HCT116 (cell line): Measurements from ENCODE around the gene SMARCAD1. TPM values are rescaled to one million over a fixed set of nuclear protein-coding genes. Genes with fewer than 3 reads are reported as not detected.

Experiments used
- ATAC-seq: fragments of 200-7000 bp; cut with Tn5 transposase; 2 replicates; pipeline ENCODE4 v1.9.1; 2020; ENCODE audit warnings: mild to moderate bottlenecking, moderate library complexity
- BruUV-seq: library from RNA; stranded (reverse); fragments of 400-500 nt; replicated peaks from 2 replicates; lab custom pipeline; 2021; lab: Mats Ljungman, UMichigan
- CTCF ChIA-PET: fragments of 300-600 bp; sonication (Branson Sonifier 250); formaldehyde crosslinking; loops from one replicate; lab custom pipeline; 2021; ENCODE audit warnings: antibody characterized with exemption; lab: Charles Lee
- POLR2A ChIA-PET: fragments of 300-600, 350-600 bp; sonication (Branson Sonifier 250); formaldehyde crosslinking; loops from one replicate; lab custom pipeline; 2021; ENCODE audit warnings: antibody characterized with exemption; lab: Charles Lee
- RAD21 ChIA-PET, 2 experiments: fragments of 300-600 bp; sonication (Branson Sonifier 250); formaldehyde crosslinking; loops; one replicate each; lab custom pipeline; 2023; ENCODE audit warnings: low total read pairs in 2 of 2; ENCODE audit not compliant: uncharacterized antibody in 2 of 2, unreplicated experiment in 2 of 2, low non-redundant PET in 1 of 2; lab: Charles Lee
- DNase-seq: peaks from one replicate; pipeline ENCODE4 v3.0.0-alpha.2; 2010; ENCODE audit warnings: low read depth, low spot score
- H2AFZ ChIP-seq: fragments of 200-600 bp; shearing (Covaris generic), sonication (generic); 2 replicates; pipeline ENCODE4 v1.6.1; 2017; ENCODE audit warnings: low read depth, mixed run types, mixed read lengths, antibody characterized with exemption, low read length; ENCODE audit not compliant: poor library complexity, severe bottlenecking
- H3K27ac ChIP-seq: 2 replicates; pipeline ENCODE4 v1.5.1; 2012; ENCODE audit warnings: low read depth, low read length
- H3K27me3 ChIP-seq: fragments of 200-600 bp; sonication (generic); 2 replicates; pipeline ENCODE4 v1.6.1; 2016; ENCODE audit warnings: mixed run types, low read length, mixed read lengths; ENCODE audit not compliant: insufficient read depth
- H3K36me3 ChIP-seq, 2 experiments: fragments of 200-500 bp in 1 of 2; fragments of 200-600 bp in 1 of 2; sonication (Bioruptor generic) in 1 of 2; sonication (generic) in 1 of 2; 2 replicates each; pipeline versions ENCODE4 v1.5.1 to v1.6.1; 2014 to 2016; ENCODE audit warnings: low read length in 2 of 2, inconsistent platforms in 1 of 2, mixed read lengths in 1 of 2, mixed run types in 1 of 2; ENCODE audit not compliant: insufficient read depth in 2 of 2, control insufficient read depth in 1 of 2
- H3K4me1 ChIP-seq, 2 experiments: fragments of 200-600 bp in 1 of 2; sonication (generic) in 1 of 2; 2 replicates each; pipeline versions ENCODE4 v1.5.1 to v1.6.1; 2012 to 2017; ENCODE audit warnings: low read length in 2 of 2, inconsistent platforms in 1 of 2, mild to moderate bottlenecking in 1 of 2, mixed read lengths in 1 of 2, mixed run types in 1 of 2, moderate library complexity in 1 of 2; ENCODE audit not compliant: insufficient read depth in 2 of 2, control insufficient read depth in 1 of 2
- H3K4me2 ChIP-seq: fragments of 200-600 bp; sonication (generic); 2 replicates; pipeline ENCODE4 v1.6.1; 2017; ENCODE audit warnings: mixed run types, low read length, mixed read lengths
- H3K4me3 ChIP-seq, 2 experiments: fragments of 200-600 bp in 1 of 2; sonication (generic) in 1 of 2; replicated peaks in 1 of 2; 2 replicates each; pipeline ENCODE4 v1.5.1; 2011 to 2016; ENCODE audit warnings: low read length in 2 of 2, control low read depth in 1 of 2, low read depth in 1 of 2, mild to moderate bottlenecking in 1 of 2, mixed read lengths in 1 of 2, mixed run types in 1 of 2
- H3K79me2 ChIP-seq: fragments of 200-600 bp; sonication (generic); 2 replicates; pipeline ENCODE4 v1.6.1; 2017; ENCODE audit warnings: mild to moderate bottlenecking, mixed run types, low read length, moderate library complexity, mixed read lengths; ENCODE audit not compliant: insufficient read depth
- H3K9ac ChIP-seq: fragments of 200-600 bp; sonication (generic); 2 replicates; pipeline ENCODE4 v1.6.1; 2016; ENCODE audit warnings: low read length, mixed read lengths
- H3K9me2 ChIP-seq: fragments of 200-600 bp; sonication (generic), shearing (Covaris generic); 2 replicates; pipeline ENCODE4 v1.6.1; 2017; ENCODE audit warnings: mixed run types, mild to moderate bottlenecking, moderate library complexity; ENCODE audit not compliant: insufficient read depth
- H3K9me3 ChIP-seq, 2 experiments: fragments of 200-500 bp in 1 of 2; fragments of 200-600 bp in 1 of 2; sonication (Bioruptor generic) in 1 of 2; sonication (generic) in 1 of 2; 2 replicates each; pipeline ENCODE4 v1.6.1; 2014 to 2017; ENCODE audit warnings: low read length in 2 of 2, mixed read lengths in 2 of 2, inconsistent platforms in 1 of 2, low read depth in 1 of 2, mild to moderate bottlenecking in 1 of 2, mixed run types in 1 of 2, moderate library complexity in 1 of 2; ENCODE audit not compliant: control insufficient read depth in 1 of 2, insufficient read depth in 1 of 2
- H4K20me1 ChIP-seq: fragments of 200-600 bp; sonication (generic), shearing (Covaris generic); 2 replicates; pipeline ENCODE4 v1.6.1; 2017; ENCODE audit warnings: mixed run types, mild to moderate bottlenecking, moderate library complexity; ENCODE audit not compliant: insufficient read depth
- CEBPB ChIP-seq: IDR thresholded peaks from 2 replicates; pipeline ENCODE4 v1.6.1; 2012; ENCODE audit warnings: low read depth
- ELF1 ChIP-seq: IDR thresholded peaks from 2 replicates; pipeline ENCODE4 v1.6.1; 2012; ENCODE audit warnings: low read depth, borderline replicate concordance
- EZH2 ChIP-seq: fragments of 200-600 bp; sonication (generic); IDR thresholded peaks from 2 replicates; pipeline ENCODE4 v1.6.1; 2017; ENCODE audit warnings: antibody characterized with exemption, mixed run types
- EZH2phosphoT487 ChIP-seq: fragments of 200-600 bp; IDR thresholded peaks from 2 replicates; pipeline ENCODE4 v1.6.1; 2018; ENCODE audit warnings: antibody characterized with exemption, borderline replicate concordance
- FOSL1 ChIP-seq: IDR thresholded peaks from 2 replicates; pipeline ENCODE4 v1.6.1; 2012; ENCODE audit warnings: low read depth
- JUND ChIP-seq: IDR thresholded peaks from 2 replicates; pipeline ENCODE4 v1.6.1; 2012
- POLR2A ChIP-seq: IDR thresholded peaks from 2 replicates; pipeline ENCODE4 v1.7.0; 2011; ENCODE audit warnings: borderline replicate concordance; ENCODE audit not compliant: insufficient read depth, insufficient read length; ENCODE audit errors: extremely low read depth
- POLR2AphosphoS5 ChIP-seq: IDR thresholded peaks from 2 replicates; pipeline ENCODE4 v1.6.1; 2011; ENCODE audit warnings: mild to moderate bottlenecking, low read depth, low read length, moderate library complexity
- RAD21 ChIP-seq: IDR thresholded peaks from 2 replicates; pipeline ENCODE4 v1.6.1; 2012; ENCODE audit warnings: low read depth, mild to moderate bottlenecking
- SP1 ChIP-seq: IDR thresholded peaks from 2 replicates; pipeline ENCODE4 v1.6.1; 2012; ENCODE audit warnings: low read depth
- YY1 ChIP-seq: IDR thresholded peaks from 2 replicates; pipeline ENCODE4 v1.6.1; 2011; ENCODE audit warnings: low read length, low read depth, moderate library complexity, mild to moderate bottlenecking; ENCODE audit not compliant: insufficient replicate concordance; ENCODE audit errors: extremely low read depth
- ZFX ChIP-seq: fragments of 450-650 bp; IDR thresholded peaks from 2 replicates; pipeline ENCODE4 v1.6.1; 2017
- ZNF274 ChIP-seq: fragments of 200-500 bp; sonication (Bioruptor generic); IDR thresholded peaks from 2 replicates; pipeline ENCODE4 v1.6.1; 2014; ENCODE audit warnings: mild to moderate bottlenecking, low read depth, low read length, inconsistent platforms
- intact Hi-C: fragments of 100-400 bp; cut with micrococcal nuclease; formaldehyde crosslinking; loops from 2 replicates; pipeline ENCODE4 v1.10.0; 2022
- total RNA-seq: library from RNA; stranded (reverse); gene quantifications from one replicate; pipeline ENCODE4 v1.2.1, GENCODE V29; 2021; ENCODE audit not compliant: unreplicated experiment
- TF ChIP-seq, protein P1 (sequence below): IDR thresholded peaks from 2 replicates; pipeline ENCODE4 v1.6.1; 2012
- TF ChIP-seq, protein P2 (sequence below), 3 experiments: fragments of 200-600 bp in 1 of 3; sonication (generic) in 1 of 3; IDR thresholded peaks in 2 of 3; conservative IDR thresholded peaks in 1 of 3; 2 replicates each; pipeline ENCODE4 v1.5.1; 2012 to 2017; ENCODE audit warnings: low read depth in 2 of 3, low read length in 2 of 3, antibody characterized with exemption in 1 of 3, borderline replicate concordance in 1 of 3, control low read depth in 1 of 3, mild to moderate bottlenecking in 1 of 3, mixed read lengths in 1 of 3, mixed run types in 1 of 3, moderate library complexity in 1 of 3; ENCODE audit not compliant: insufficient read depth in 1 of 3
- TF ChIP-seq, protein P3 (sequence below): IDR thresholded peaks from 2 replicates; pipeline ENCODE4 v1.6.1; 2011; ENCODE audit warnings: mild to moderate bottlenecking, low read length, moderate library complexity; ENCODE audit not compliant: insufficient replicate concordance; ENCODE audit errors: extremely low read depth
- TF ChIP-seq, protein P4 (sequence below): IDR thresholded peaks from 2 replicates; pipeline ENCODE4 v1.6.1; 2012

Gene SMARCAD1
- total RNA-seq, 1 experiment from 2014 or later = 33.6 TPM

DNA sequence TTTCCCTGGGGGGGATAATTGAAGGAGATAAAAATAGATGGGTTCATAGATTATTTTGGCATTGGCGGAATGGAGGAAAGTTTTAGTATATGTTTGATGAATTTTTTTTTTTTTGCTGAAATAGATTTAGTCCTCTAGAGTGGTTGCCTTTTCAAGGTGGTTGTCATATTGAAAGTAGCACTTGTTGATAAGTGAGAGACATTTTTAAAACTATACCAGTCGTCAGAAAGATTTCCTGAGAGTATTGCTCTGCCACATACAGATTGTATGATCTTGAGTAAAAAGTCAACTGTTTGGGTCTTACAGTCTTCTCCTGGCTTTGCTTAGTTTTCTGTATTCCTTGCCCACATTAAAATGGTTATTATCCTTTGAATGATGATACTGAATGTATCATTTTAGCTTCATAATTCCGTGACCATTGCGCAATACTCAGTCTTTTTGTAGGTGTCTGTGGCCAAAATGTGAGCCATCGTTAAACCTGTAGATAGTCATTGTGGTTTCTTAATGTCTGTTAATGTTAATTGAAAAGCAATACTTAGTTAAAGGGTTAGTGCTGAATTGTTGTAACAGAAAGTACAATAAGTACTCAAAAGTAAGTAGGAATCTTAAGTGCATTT, 7.1 kb downstream of the SMARCAD1 start:
- no peak for ATAC-seq
- BruUV-seq = no TSS peak
- intact Hi-C loops = no loop called here
- RAD21 ChIA-PET = no interaction called here
- no peak for TF ChIP-seq POLR2A
- TF ChIP-seq CEBPB = 0 out of 2 replicates have a peak, but pooled peaks have one; percentile 14
- no peak for TF ChIP-seq ZFX
- Histone ChIP-seq H4K20me1 (0 out of 2 replicates have a peak, but pooled peaks cover 6% of the 10 kb centered on the region), H3K9me3 (no peaks in the 10 kb centered on the region), H3K27ac (no peak overlapping the region), H3K36me3 (peaks cover 51 to 54% of the 10 kb centered on the region in 2 experiments), H3K4me2 (no peak overlapping the region), H3K9ac (no peak overlapping the region), H3K4me1 (no peaks in the 10 kb centered on the region), H3K4me3 (no peak overlapping the region), H3K79me2 (peaks cover 95% of the 10 kb centered on the region), H3K27me3 (no peaks in the 10 kb centered on the region), H3K9me2 (no peaks in the 10 kb centered on the region), H2AFZ (no peak overlapping the region)
- no peak for DNase-seq
- CTCF ChIA-PET = no interaction called here
- POLR2A ChIA-PET = no interaction called here

DNA sequence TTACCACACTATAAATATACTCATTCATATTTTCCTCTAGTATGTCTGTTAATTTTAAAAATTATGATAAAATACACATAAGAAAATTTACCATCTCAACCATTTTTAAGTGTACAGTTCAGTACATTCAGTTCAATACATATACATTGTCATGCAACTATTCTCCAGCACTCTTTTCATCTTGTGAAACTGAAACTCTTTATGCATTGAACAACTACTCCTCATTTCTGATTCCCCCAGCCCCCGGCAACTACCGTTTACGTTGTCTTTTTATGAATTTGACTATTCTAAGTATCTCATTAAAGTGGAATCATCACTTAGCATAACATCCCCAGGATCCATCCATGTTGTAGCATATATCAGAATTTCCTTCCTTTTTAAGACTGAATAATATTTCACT, 8.7 kb downstream of the SMARCAD1 start:
- POLR2A ChIA-PET = no interaction called here
- no TSS peak for BruUV-seq
- TF ChIP-seq EZH2 (no peak), SP1 (no peak), ELF1 (no peak), POLR2A (no peak), ZNF274 (no peak), RAD21 (no peak), POLR2AphosphoS5 (no peak), CEBPB (no peak), JUND (no peak), EZH2phosphoT487 (no peak), YY1 (no peak), FOSL1 (no peak)
- TF ChIP-seq, protein P1, sequence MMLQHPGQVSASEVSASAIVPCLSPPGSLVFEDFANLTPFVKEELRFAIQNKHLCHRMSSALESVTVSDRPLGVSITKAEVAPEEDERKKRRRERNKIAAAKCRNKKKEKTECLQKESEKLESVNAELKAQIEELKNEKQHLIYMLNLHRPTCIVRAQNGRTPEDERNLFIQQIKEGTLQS = no peak
- TF ChIP-seq, protein P2, sequence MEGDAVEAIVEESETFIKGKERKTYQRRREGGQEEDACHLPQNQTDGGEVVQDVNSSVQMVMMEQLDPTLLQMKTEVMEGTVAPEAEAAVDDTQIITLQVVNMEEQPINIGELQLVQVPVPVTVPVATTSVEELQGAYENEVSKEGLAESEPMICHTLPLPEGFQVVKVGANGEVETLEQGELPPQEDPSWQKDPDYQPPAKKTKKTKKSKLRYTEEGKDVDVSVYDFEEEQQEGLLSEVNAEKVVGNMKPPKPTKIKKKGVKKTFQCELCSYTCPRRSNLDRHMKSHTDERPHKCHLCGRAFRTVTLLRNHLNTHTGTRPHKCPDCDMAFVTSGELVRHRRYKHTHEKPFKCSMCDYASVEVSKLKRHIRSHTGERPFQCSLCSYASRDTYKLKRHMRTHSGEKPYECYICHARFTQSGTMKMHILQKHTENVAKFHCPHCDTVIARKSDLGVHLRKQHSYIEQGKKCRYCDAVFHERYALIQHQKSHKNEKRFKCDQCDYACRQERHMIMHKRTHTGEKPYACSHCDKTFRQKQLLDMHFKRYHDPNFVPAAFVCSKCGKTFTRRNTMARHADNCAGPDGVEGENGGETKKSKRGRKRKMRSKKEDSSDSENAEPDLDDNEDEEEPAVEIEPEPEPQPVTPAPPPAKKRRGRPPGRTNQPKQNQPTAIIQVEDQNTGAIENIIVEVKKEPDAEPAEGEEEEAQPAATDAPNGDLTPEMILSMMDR (IDR thresholded peaks at IDR 0.05 in 2 of 3, conservative IDR thresholded peaks at IDR 0.05 in 1 of 3; ENCODE audit: borderline replicate concordance in 1 of 3, insufficient read depth in 1 of 3, low read depth in 2 of 3, low read length in 2 of 3) = no peak
- TF ChIP-seq, protein P3, sequence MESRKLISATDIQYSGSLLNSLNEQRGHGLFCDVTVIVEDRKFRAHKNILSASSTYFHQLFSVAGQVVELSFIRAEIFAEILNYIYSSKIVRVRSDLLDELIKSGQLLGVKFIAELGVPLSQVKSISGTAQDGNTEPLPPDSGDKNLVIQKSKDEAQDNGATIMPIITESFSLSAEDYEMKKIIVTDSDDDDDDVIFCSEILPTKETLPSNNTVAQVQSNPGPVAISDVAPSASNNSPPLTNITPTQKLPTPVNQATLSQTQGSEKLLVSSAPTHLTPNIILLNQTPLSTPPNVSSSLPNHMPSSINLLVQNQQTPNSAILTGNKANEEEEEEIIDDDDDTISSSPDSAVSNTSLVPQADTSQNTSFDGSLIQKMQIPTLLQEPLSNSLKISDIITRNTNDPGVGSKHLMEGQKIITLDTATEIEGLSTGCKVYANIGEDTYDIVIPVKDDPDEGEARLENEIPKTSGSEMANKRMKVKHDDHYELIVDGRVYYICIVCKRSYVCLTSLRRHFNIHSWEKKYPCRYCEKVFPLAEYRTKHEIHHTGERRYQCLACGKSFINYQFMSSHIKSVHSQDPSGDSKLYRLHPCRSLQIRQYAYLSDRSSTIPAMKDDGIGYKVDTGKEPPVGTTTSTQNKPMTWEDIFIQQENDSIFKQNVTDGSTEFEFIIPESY = no peak
- TF ChIP-seq, protein P4, sequence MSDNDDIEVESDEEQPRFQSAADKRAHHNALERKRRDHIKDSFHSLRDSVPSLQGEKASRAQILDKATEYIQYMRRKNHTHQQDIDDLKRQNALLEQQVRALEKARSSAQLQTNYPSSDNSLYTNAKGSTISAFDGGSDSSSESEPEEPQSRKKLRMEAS = no peak
- TF ChIP-seq, all 23 proteins: peak for 0

More for the DNA sequence above, 8.7 kb downstream of the SMARCAD1 start:
- H2AFZ ChIP-seq = no peak overlapping the region
- no peak for DNase-seq
- peaks cover 44 to 45% of the 10 kb centered on the region in 2 experiments for H3K36me3 ChIP-seq
- no peaks in the 10 kb centered on the region for H3K9me3 ChIP-seq
- H3K27ac ChIP-seq = no peak overlapping the region
- ATAC-seq = no peak
- CTCF ChIA-PET = no interaction called here
- RAD21 ChIA-PET = no interaction called here
- H3K4me1 ChIP-seq = no peaks in the 10 kb centered on the region
- no peak overlapping the region for H3K9ac ChIP-seq
- H3K9me2 ChIP-seq = no peaks in the 10 kb centered on the region
- intact Hi-C loops = no loop called here
- H3K27me3 ChIP-seq = no peaks in the 10 kb centered on the region
- H3K4me2 ChIP-seq = no peak overlapping the region
- H3K79me2 ChIP-seq = peaks cover 95% of the 10 kb centered on the region
- H4K20me1 ChIP-seq = 0 out of 2 replicates have a peak, but pooled peaks cover 7% of the 10 kb centered on the region
- no peak overlapping the region for H3K4me3 ChIP-seq
